Measurements from ENCODE around the gene GLB1L2. TPM values are rescaled to one million over a fixed set of nuclear protein-coding genes. Genes with fewer than 3 reads are reported as not detected.

Gene GLB1L2
- polyA plus RNA-seq, 12 donors, result 0.45 to 1.4 (median 0.70) TPM; not detected in 2

DNA sequence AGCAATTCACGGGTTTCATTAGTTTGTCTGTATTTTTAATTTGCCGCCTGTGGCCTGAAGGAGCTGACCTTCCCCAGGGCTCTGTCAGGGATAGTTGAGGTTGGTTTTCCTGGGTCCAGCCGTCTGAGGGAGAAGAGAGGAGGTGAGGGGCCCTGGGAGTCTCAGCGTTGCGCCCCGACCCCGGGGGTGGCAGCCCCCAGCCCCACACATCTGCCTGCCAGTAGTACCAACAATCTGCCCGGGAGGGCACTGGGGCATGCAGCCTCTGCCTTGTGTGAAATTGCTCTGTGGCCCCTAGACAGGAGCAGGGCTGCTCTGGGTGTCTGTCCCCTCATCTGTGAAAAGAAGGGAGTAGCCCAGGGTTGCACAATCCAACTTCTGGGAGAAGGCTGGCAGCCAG, 73.6 kb downstream of the GLB1L2 start:
- no peak for DNase-seq

GRCh38 chr11:134405841-134406240, 74.1 kb downstream of the GLB1L2 start:
- DNase-seq, result no peak

DNA sequence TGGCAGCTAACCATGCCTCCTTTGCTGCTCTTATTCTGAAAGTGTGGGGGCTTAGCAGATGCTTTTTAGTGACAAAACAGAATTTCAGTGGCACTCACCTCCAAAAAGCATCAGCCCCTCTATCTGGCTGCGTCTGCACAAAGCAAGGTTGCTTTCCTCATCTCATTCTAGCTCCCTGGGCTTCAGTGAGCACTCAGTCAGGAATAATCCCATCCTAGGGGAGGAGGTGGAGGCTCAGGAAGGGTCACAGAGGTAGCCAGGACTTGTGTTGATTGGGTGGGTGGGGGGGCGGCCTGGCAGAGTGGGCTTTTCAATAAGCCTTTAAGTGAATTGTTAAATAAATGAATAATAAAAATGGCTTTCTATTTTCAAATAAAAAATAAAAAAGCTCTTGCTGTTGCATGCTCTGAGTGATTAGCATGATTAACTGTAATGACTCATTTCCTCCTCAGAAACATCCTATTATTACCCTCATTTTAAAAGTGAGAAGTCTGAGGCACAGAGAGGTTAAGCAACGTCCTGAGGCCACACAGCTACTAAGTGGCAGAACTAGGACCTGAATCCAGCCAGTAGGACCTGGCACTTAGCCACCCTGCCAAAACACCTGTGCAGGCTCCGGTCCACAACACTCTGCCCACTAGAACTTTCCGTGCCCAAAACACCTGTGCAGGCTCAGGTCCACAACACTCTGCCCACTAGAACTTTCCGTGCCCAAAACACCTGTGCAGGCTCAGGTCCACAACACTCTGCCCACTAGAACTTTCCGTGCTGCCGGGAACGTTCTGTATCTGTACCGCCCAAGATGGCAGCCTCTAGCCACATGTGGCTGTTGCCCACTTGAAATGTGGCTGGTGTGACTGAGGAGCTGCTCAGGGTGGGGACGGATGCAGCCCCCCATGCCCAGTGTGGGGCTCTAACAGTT, 74.7 kb downstream of the GLB1L2 start:
- DNase-seq, result no peak

DNA sequence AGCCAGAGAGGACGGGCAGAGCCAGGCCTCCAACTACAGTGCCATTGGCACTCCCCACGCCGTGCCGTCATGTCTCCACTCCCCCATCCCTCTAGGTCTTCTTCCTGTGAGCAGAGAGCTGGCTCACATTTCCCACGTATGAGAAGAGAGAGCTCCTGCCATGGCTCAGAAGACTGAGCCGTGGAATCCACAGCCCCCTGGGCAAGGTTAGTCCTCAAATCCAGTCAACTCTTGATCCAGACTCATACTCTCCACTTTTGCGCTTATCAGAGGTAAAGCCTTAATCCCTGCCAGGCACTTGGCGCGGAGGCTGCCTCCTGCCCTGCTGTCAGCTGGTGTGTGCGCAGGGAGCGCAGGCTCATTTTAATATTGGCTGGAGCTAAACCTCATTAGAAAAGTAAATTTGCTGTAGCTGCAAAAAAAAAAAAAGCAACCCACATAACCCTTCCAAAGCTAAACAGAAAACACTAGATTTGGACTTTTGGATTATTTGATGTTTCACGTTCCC, 75.6 kb downstream of the GLB1L2 start:
- no peak for DNase-seq

GRCh38 chr11:134407923-134408322, 76.1 kb downstream of the GLB1L2 start:
- no peak for DNase-seq

DNA sequence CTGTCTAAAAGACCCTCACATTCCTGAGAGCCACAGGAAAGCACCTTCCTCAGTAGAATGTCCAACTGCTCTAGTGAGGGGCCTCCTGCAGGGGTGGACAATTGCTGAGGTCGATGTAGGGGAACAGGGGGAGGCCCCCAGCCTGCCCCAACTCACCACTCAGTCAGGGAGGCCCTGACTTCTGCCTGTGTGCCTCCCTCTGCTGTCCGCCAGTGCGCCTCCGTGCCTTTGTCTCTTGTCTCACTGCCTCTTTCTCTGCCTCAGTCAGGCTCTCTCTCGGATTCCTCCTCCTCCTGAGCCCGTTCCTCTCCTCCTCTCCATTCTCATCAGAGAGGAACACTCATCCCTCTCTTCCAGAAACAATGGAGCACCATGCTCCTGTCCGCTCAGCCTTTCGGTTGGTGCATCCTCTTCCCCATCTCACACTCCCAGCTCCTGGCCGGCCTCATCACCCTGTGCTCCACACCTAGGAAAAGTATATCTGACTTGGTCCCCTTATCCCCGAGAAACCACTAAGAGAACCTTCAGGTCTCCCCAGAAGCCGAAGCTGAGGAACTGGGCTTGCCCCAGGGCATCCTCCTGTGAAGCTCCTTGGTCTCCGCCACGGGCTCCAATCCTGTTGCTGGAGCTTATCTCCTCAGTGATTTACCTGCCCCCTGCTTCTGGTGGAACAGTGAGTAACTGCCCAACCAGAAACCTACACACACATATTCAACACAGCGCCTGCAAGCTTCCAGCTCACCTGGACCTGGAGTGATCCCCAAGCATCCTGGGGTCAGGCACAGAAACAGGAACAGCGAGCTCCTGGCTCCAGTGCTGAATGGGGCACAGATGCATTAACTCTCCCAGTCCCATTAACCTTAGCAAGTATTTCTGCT, 78.0 kb downstream of the GLB1L2 start:
- DNase-seq, result no peak

DNA sequence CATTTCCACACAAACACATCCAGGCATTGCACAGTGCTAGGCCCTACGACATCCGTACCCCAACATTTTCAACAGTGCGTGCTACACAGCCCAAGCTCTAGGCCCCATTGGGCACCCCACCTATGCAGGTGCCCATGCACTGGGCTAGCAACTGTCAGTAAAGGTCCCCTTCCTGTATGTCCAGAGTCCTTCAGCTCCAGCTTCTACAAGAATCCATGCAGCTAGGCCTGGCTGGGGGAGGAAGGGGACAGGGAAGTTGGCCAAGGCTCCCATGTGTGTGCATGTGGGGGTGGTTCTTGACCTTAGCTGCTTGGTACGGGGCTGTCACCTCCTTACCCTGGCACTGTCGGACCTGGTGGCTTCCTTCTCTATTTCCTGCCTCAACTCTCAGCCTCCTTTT, 79.0 kb downstream of the GLB1L2 start:
- no peak for DNase-seq

DNA sequence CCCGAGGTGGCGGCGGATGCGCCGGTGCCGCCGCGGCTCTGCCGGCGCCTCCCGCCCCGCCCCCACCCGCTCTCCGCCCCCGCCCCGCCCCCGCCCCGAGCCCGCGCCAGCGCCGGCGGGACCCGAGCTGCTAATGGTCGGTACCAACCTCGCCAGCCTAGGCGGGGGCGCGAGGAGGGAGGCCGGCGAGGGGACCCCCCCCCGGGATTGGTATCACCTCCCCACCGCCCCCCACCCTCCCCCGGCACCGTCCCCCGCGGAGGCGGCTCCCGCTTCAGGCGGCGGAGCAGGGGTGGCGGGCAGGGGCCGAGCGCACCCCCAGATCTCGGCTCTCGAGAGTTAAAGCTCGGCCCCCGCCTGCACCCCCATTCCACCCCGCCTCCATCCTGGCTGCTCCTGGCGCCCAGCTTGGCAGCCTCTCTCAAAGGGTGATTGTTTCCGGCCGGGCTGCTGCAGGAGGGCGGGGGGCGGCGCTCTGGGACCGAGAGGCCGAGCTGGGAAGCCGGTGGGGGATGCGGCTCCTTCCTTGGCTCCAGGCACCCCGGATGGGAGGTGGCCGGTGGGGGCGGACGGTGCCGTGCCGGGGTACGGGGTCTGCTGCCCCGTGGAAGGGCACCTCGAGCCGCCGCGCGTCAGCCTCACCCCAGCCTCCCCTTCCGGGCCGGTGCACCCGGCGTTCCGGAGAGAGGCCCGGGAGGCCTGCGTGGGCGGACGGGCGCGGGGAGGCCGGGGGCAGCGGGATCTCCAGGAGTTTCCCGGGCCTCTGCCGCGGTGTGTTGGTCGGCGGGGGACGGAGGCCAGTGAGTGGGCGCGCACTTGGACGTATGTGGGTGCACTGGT, 80.6 kb downstream of the GLB1L2 start, which contains the start of gene B3GAT1:
TSS of gene B3GAT1 (minus strand) at position 40 of the 840 bp plus-strand sequence. CDS start 24,583 bp downstream, outside the sequence.
- no peak for DNase-seq

DNA sequence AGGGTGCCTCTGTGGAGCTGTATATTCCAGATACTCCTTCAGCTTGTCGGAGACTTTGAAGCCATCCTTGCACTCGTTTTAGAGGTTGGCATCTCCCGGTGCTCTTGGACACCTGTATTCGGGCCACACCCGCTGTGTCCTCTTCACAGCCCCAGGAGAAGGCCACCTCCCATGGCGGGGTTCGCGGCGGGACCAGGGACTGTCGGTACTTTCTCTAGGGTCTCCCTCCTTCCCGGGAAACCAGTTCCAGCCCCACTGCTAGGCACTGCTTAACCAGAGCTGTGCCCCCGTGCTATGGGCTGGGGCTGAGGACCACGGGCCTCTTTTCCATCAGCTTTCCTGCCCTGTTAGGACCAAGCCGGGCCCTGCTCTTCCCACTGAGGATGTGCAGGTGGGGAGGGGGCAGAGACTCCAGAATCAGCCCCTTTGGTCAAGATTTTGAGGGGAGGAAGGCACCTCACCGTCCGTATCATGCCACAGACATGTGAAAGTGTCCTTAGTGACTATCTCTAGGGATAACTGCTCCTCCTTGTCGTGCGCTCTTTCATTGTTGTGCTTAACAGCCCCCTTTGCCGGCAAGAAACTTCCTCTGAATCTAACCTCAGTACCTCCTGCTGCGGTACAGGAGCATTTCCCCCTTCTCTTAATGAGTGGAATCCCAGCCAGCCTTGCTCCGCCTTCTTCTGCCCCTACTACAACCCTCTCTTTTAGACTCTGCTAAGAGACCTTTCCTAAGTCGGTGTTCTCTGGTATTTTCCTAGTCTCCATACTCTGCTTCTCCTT, 81.4 kb downstream of the GLB1L2 start:
- no peak for DNase-seq

GRCh38 chr11:134413826-134414731, 82.3 kb downstream of the GLB1L2 start:
- no peak for DNase-seq

DNA sequence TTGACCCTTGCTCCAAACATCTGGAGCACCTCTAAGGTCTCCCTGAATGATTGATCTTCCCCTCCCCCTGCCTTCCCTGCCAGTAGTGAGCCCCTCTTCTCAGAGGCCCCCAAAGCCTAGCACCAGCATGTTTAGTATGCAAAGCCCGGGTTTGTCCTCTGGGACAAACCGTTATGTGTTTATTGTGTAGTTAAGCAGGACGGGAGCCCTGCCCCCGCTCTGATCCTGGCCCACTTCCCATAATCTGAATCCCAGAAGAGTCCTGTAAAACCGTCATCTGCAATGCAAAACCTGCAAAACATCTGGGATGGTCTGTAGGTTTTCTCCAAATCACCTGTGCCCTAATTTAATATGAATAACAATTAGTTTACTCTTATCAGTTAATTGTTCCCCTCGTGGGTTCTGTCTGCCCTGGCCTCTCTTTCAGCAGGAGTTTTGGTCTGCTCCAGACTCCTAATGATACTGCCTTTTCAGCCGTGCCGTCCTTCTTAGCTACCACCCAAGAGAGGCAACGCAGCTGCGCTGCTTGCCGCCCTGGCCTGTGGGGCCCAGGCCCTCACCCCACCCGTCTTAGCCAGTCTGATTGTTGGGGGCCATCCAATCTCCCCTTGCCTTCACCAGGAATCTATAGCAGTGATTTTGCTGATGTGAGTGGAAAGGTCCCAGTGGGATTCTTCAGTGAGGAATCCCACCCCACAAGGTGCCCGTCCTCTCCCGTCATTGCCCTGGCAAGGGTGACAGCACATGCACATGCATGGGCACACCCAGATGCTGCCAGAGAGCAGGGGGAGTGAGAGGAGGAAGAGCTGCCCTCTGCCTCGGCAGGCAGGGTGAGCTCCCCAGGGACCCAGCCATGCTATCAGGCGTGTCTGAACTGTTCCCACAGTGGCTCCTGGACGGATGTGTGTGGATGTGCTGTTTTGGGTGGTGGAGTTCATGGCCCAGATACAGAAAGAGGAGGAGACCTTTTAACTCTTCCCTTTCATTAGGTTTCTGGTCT, 83.3 kb downstream of the GLB1L2 start:
- DNase-seq, result no peak

GRCh38 chr11:134416726-134417125, 84.9 kb downstream of the GLB1L2 start:
- no peak for DNase-seq

DNA sequence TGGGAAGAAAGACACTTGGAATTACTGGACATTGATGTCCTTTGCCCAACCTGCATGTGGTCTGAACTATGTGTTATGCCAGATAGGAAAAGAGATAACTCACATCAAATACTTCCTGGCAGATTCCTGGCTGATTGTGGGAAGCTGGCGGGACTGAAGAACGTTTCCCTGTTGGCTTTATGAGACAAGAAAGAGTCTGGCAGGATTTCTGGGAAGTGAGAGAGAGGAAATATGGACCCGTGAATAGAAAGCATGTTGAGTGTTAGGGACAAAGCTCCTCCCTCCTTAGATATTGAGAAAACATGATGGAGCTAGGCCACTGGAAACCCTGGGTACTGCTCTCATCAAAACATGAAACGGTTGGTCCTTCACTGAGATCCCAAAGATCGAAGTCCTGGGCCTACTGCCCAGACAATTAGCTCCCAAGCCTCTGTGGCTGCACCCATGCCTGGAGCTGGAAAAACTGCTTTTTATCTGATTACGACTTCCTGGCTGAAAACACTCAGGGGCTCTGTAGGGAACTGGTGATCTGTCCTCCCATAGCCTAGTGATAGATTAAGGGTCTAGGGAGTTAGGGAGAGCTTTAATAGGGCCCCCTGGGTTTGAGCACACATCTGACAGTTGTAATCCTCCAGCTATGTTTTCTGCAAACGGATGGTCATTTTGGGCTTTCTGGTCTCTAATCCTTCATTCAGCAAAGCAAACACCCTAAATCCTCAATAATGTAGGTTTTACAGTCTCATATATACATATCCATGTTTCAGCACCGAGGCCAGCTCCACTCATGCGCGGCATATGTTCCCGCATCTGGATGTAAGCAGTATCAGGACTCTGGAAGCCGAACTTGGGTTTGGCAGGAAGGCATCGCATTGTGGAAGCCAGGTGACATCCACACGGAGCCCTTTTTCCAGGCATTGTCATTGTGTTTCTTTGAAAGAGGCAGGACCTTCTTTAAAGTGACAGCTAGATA, 86.4 kb downstream of the GLB1L2 start:
- peak; percentile 46 for DNase-seq

DNA sequence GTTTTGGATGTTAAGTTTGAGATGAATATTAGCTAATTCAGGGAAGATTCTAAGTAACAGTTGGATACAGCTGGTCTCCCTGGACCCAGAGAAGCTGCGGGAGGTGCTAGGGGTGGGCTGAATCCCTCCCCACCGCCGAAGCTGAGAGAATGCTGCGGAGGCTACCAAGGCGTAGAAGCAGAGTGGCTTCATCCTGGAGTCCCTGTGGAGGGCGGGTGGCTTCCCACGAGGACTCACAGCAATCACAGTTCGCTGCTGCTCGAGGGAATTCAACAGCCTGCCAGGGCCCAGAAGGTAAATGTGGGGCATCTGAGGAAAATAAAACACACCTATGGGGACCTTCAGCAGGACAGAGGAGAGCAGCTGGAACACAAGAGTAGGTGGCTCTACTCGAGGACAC, 91.3 kb downstream of the GLB1L2 start:
- no peak for DNase-seq

DNA sequence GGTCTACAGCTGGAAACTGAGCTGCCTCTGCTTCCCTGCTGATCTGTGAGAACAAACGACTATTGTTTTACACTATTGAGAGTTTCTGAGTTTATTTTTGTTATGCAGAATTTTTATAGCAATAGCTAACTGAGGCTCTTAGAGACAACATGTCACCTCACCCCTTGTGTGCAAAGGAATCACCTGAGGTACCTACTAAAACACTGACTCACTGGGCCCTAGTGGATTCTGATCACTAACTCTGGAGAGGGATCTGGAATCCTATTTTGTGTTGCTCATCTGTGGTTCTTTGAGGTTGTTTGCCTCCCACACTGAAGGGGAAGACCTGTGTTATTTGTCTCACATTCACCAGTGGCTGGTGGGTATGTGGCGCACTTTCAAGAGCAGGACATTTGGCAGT, 93.6 kb downstream of the GLB1L2 start:
- DNase-seq, result no peak
